ENCODE data around the gene C12orf57.

C12orf57 gene

DNA sequence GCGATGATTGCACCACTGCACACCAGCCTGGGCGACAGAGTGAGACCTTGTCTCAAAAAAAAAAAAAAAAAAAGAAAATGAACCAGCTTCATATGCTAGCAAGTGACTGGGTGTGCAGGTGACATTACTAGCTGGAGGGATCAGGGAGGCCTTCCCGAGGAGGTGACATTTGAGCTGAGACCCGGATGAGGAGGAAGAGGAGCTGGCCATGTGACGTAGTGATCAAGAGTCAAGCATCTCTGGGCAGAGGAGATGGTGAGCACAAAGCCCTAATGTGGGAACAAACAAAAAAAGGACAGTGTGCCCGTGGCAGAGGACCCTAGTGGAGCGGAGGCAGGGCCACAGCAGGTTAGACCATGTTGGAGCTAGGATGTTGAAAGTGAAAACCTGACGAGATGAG lies 3.8 kb downstream of the C12orf57 start:
- Histone ChIP-seq H3K4me1 (ENCODE audit: low read depth, poor library complexity, severe bottlenecking) (peaks cover 30% of the 10 kb centered on the region), H3K27me3 (ENCODE audit: insufficient read depth, low read depth) (no peaks in the 10 kb centered on the region), H3K27ac (no peak overlapping the region), H3K36me3 (ENCODE audit: insufficient read depth) (no peaks in the 10 kb centered on the region), H3K9ac (no peak overlapping the region), H4K20me1 (ENCODE audit: insufficient read depth) (no peaks in the 10 kb centered on the region), H3K4me3 (IDR thresholded peaks at IDR 0.05; ENCODE audit: insufficient read depth, low read depth, low read length) (no peak overlapping the region), H3K79me2 (ENCODE audit: insufficient read depth, low read depth) (no peaks in the 10 kb centered on the region), H2AFZ (ENCODE audit: low read depth) (no peak overlapping the region), H3K4me2 (no peak overlapping the region)
- TF ChIP-seq, protein P1, sequence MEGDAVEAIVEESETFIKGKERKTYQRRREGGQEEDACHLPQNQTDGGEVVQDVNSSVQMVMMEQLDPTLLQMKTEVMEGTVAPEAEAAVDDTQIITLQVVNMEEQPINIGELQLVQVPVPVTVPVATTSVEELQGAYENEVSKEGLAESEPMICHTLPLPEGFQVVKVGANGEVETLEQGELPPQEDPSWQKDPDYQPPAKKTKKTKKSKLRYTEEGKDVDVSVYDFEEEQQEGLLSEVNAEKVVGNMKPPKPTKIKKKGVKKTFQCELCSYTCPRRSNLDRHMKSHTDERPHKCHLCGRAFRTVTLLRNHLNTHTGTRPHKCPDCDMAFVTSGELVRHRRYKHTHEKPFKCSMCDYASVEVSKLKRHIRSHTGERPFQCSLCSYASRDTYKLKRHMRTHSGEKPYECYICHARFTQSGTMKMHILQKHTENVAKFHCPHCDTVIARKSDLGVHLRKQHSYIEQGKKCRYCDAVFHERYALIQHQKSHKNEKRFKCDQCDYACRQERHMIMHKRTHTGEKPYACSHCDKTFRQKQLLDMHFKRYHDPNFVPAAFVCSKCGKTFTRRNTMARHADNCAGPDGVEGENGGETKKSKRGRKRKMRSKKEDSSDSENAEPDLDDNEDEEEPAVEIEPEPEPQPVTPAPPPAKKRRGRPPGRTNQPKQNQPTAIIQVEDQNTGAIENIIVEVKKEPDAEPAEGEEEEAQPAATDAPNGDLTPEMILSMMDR (conservative IDR thresholded peaks at IDR 0.05; ENCODE audit: low read depth, low read length): no peak

DNA sequence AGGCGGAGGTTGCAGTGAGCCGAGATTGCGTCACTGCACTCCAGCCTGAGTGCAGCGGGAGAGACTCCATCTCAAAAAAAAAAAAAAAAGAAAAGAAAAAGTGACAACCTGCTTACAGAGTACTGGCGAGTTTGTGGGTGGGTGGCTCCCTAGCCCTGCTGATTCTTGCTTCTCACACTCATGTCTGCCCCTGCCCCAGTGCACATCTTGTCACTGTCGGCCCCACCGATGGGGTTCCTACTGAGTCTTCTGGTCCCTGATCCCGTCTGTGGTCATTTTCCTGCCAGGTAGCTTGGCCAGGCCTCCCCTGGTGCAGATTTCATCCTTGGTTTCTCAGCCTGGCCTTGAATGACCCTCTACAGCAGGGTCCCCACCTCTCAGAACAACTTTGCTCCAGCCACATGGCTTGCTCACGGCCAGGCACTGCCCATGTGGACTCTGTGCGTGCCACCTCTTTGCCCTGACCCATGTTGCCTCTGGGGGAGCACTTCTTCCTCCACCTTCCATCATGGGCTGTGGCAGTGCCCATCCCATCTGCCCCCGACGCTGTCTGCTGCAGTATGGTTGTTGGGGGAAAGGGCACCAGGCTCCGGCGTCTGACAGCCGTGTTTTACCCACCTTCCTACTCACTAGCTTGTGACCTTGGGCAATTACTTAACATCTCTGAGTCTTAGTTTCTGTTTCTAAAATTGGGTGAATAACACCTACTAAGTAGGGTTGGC lies 5.2 kb downstream of the C12orf57 start:
- H3K27ac ChIP-seq: peak overlapping the region; percentile 75
- peaks cover 38% of the 10 kb centered on the region for H3K4me1 ChIP-seq (ENCODE audit: low read depth, poor library complexity, severe bottlenecking)
- H3K79me2 ChIP-seq (ENCODE audit: insufficient read depth, low read depth): no peaks in the 10 kb centered on the region
- H4K20me1 ChIP-seq (ENCODE audit: insufficient read depth): no peaks in the 10 kb centered on the region
- H3K4me2 ChIP-seq: peak overlapping the region; percentile 40
- no peak overlapping the region for H3K4me3 ChIP-seq (IDR thresholded peaks at IDR 0.05; ENCODE audit: insufficient read depth, low read depth, low read length)
- H3K27me3 ChIP-seq (ENCODE audit: insufficient read depth, low read depth): no peaks in the 10 kb centered on the region
- H3K9ac ChIP-seq: peak overlapping the region; percentile 13; the same call in 1 of the 2 replicates
- H2AFZ ChIP-seq (ENCODE audit: low read depth): peak overlapping the region; percentile 82
- TF ChIP-seq, protein P1 (conservative IDR thresholded peaks at IDR 0.05; ENCODE audit: low read depth, low read length): 0 out of 2 replicates have a peak, but pooled peaks have one; percentile 21
- H3K36me3 ChIP-seq (ENCODE audit: insufficient read depth): no peaks in the 10 kb centered on the region

DNA sequence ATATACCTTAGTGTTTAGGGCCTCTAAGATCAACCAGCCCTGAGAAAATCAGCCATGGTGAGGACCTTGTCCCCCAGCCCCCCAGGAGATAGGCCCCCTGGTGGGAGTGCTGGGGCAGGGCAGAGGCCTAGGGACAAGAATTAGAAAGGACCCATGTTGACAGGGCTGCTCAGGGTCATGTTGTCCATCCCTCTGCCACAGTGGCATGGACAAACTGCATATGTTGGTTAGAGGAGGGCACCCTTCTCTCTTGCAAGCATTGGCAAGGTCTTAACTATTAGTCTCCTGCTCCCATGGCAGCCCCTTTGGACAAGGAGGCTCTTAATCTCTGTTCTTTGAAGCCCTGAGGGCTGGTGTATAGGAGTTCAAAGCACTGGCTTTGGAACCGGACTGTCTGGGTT lies 6.6 kb downstream of the C12orf57 start:
- Histone ChIP-seq H3K36me3 (ENCODE audit: insufficient read depth) (no peaks in the 10 kb centered on the region), H3K4me2 (no peak overlapping the region), H4K20me1 (ENCODE audit: insufficient read depth) (no peaks in the 10 kb centered on the region), H3K9ac (no peak overlapping the region), H3K4me3 (IDR thresholded peaks at IDR 0.05; ENCODE audit: insufficient read depth, low read depth, low read length) (no peak overlapping the region), H3K4me1 (ENCODE audit: low read depth, poor library complexity, severe bottlenecking) (peaks cover 40% of the 10 kb centered on the region), H2AFZ (ENCODE audit: low read depth) (no peak overlapping the region), H3K27ac (no peak overlapping the region), H3K27me3 (ENCODE audit: insufficient read depth, low read depth) (no peaks in the 10 kb centered on the region), H3K79me2 (ENCODE audit: insufficient read depth, low read depth) (no peaks in the 10 kb centered on the region)
- TF ChIP-seq, protein P1 (conservative IDR thresholded peaks at IDR 0.05; ENCODE audit: low read depth, low read length): peak; percentile 22; the same call in 1 of the 2 replicates

DNA sequence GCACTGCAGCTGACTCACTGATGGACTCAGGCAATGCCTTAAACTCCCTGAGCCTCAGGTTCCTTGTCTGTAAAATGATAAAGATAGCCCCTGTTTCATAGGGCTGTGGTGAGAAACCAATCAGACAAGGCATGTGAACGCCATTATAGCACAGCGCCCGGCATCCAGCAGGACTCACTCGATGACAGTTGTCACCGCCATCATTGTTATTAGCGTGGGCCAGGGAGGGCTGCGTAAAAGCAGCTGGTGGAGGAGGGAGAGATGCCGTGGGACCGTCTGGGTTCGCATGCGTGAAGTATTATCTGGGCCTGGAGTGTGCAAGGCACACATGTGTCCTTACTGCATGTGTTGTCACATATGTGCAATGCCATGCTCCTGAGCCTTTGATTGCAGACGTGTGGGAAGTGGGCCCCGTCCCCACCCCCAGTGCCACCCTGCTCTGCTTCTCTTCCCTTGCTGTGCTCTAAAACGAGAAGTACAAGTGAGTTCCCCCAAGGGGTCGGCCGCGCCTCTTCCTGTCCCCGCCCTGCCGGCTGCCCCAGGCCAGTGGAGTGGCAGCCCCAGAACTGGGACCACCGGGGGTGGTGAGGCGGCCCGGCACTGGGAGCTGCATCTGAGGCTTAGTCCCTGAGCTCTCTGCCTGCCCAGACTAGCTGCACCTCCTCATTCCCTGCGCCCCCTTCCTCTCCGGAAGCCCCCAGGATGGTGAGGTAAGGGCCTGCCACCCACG lies 7.2 kb downstream of the C12orf57 start, which contains the start of gene PTPN6:
PTPN6 (plus strand) TSS at position 546 of the 730 bp plus-strand sequence; CDS start at position 703, 157 bp downstream.
- Histone ChIP-seq H3K79me2 (ENCODE audit: insufficient read depth, low read depth) (no peaks in the 10 kb centered on the region), H3K4me3 (IDR thresholded peaks at IDR 0.05; ENCODE audit: insufficient read depth, low read depth, low read length) (no peak within 1 kb of the TSS), H3K36me3 (ENCODE audit: insufficient read depth) (no peaks in the 10 kb centered on the region), H2AFZ (ENCODE audit: low read depth) (no peak within 1 kb of the TSS), H4K20me1 (ENCODE audit: insufficient read depth) (no peaks in the 10 kb centered on the region), H3K9ac (no peak within 1 kb of the TSS), H3K4me1 (ENCODE audit: low read depth, poor library complexity, severe bottlenecking) (peaks cover 36% of the 10 kb centered on the region), H3K4me2 (no peak within 1 kb of the TSS), H3K27me3 (ENCODE audit: insufficient read depth, low read depth) (no peaks in the 10 kb centered on the region), H3K27ac (no peak within 1 kb of the TSS)
- TF ChIP-seq, protein P1 (conservative IDR thresholded peaks at IDR 0.05; ENCODE audit: low read depth, low read length): no peak
